OCI-LY7 (cell line): ENCODE data around the gene TMEM86B. TPM values are rescaled to one million over a fixed set of nuclear protein-coding genes. Genes with fewer than 3 reads are reported as not detected.

Experiments used
- BruUV-seq: library from RNA; stranded (reverse); fragments of 400-500 nt; replicated peaks from 2 replicates; lab custom pipeline; 2021; lab: Mats Ljungman, UMichigan
- CTCF ChIA-PET: fragments of 300-600 bp; sonication (Branson Sonifier 250); formaldehyde crosslinking; loops from one replicate; lab custom pipeline; 2022; ENCODE audit warnings: antibody characterized with exemption; ENCODE audit not compliant: unreplicated experiment; lab: Charles Lee
- POLR2A ChIA-PET: fragments of 300-600 bp; sonication (Branson Sonifier 250); formaldehyde crosslinking; loops from one replicate; lab custom pipeline; 2022; ENCODE audit warnings: antibody characterized with exemption; lab: Charles Lee
- DNase-seq: peaks from one replicate; pipeline ENCODE4 v3.0.0-alpha.2; 2015; ENCODE audit warnings: low spot score
- H2AFZ ChIP-seq: fragments of 200-600 bp; sonication (generic), shearing (Covaris generic); 2 replicates; pipeline ENCODE4 v1.6.1; 2014; ENCODE audit warnings: mild to moderate bottlenecking, antibody characterized with exemption, low read length, moderate library complexity
- H3K27ac ChIP-seq: fragments of 200-600 bp; sonication (generic); 2 replicates; pipeline ENCODE4 v1.5.1; 2014; ENCODE audit warnings: mixed run types, low read depth, mild to moderate bottlenecking, moderate library complexity, low read length, inconsistent platforms; ENCODE audit not compliant: poor library complexity, severe bottlenecking
- H3K36me3 ChIP-seq: fragments of 200-600 bp; sonication (generic); 2 replicates; pipeline ENCODE4 v1.6.1; 2014; ENCODE audit warnings: mild to moderate bottlenecking, antibody characterized with exemption, low read length, moderate library complexity, mixed read lengths; ENCODE audit not compliant: insufficient read depth
- H3K4me1 ChIP-seq: fragments of 200-600 bp; sonication (generic); 2 replicates; pipeline ENCODE4 v1.5.1; 2014; ENCODE audit warnings: mild to moderate bottlenecking, low read length; ENCODE audit not compliant: insufficient read depth, poor library complexity, severe bottlenecking
- H3K4me2 ChIP-seq: fragments of 200-600 bp; sonication (generic); 2 replicates; pipeline ENCODE4 v1.6.1; 2014; ENCODE audit warnings: mild to moderate bottlenecking, low read length
- H3K4me3 ChIP-seq: fragments of 200-600 bp; sonication (generic); 2 replicates; pipeline ENCODE4 v1.5.1; 2014; ENCODE audit warnings: mild to moderate bottlenecking, low read depth, low read length; ENCODE audit not compliant: poor library complexity, severe bottlenecking
- H3K79me2 ChIP-seq: fragments of 200-600 bp; sonication (generic); 2 replicates; pipeline ENCODE4 v1.6.1; 2016; ENCODE audit warnings: low read depth, mild to moderate bottlenecking, low read length, moderate library complexity, mixed read lengths; ENCODE audit not compliant: insufficient read depth
- H3K9me2 ChIP-seq: fragments of 200-600 bp; sonication (generic); 2 replicates; pipeline ENCODE4 v1.6.1; 2016; ENCODE audit warnings: mild to moderate bottlenecking, low read length, mixed read lengths; ENCODE audit not compliant: insufficient read depth
- H3K9me3 ChIP-seq: fragments of 200-600 bp; sonication (generic); 2 replicates; pipeline ENCODE4 v1.6.1; 2014; ENCODE audit warnings: mild to moderate bottlenecking, mixed run types, low read length, mixed read lengths
- H4K20me1 ChIP-seq: fragments of 200-600 bp; sonication (generic); 2 replicates; pipeline ENCODE4 v1.6.1; 2014; ENCODE audit warnings: mild to moderate bottlenecking, antibody characterized with exemption, low read length, moderate library complexity, mixed read lengths; ENCODE audit not compliant: insufficient read depth
- CTCF ChIP-seq: fragments of 200-600 bp; sonication (generic); conservative IDR thresholded peaks from 2 replicates; pipeline ENCODE4 v1.5.1; 2014; ENCODE audit warnings: mild to moderate bottlenecking, antibody characterized with exemption, low read length, moderate library complexity, mixed read lengths
- EZH2phosphoT487 ChIP-seq: fragments of 200-600 bp; sonication (generic); IDR thresholded peaks from 2 replicates; pipeline ENCODE4 v1.6.1; 2018; ENCODE audit warnings: low read depth, borderline replicate concordance, mild to moderate bottlenecking, mixed run types, antibody characterized with exemption, low read length, moderate library complexity, mixed read lengths
- intact Hi-C: fragments of 100-400 bp; cut with micrococcal nuclease; formaldehyde crosslinking; loops from one replicate; pipeline ENCODE4 v1.10.0; 2022; ENCODE audit not compliant: unreplicated experiment
- total RNA-seq, 2 experiments: library from RNA; depleted of rRNA in 1 of 2; stranded (reverse); fragments of >200 nt in 1 of 2; shearing (Covaris generic) in 1 of 2; gene quantifications; 2 replicates each; pipeline ENCODE4 v1.2.3, GENCODE V29; 2014 to 2022

TMEM86B gene
- total RNA-seq, 2 experiments from 2014 or later, result 8.1 to 13.8 TPM

DNA sequence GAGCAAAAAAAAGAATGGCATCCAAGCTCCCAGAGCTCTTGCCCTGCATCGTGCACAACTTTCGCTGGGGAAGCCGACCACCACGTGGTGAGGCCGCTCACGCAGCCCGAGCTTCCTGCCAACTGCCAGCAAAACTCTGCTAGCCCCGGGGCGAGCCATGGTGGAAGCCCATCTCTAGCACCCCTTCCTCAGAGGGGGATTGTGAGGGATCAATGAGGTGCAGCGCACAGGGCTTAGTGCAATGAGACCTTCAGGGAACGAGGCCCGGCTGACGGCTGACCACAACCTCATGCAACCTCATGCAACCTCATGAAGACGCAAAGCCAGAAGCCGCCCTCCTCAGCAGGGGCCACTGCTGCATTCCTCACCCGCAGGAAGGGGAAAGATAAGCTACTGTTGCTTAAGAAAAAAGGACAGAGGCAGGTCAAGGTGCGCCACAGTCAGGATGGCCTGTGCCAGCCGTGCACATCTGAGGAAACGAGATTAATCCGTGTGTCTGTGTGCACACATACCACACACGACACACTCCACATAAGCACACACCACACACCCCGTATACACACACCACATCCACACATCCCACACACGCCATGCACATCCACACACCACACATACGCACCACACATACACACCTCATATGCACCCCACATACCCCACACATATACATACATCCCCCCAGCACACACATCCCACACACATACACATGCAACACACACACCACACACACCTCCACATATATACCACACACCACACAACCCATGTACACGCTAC lies 41.8 kb upstream of the TMEM86B start:
- Histone ChIP-seq H3K79me2 (peaks cover 24% of the 10 kb centered on the region; the same call in 1 of the 2 replicates), H3K4me1 (peaks cover 26% of the 10 kb centered on the region), H3K4me2 (no peak overlapping the region), H3K9me2 (no peaks in the 10 kb centered on the region), H2AFZ (no peak overlapping the region), H4K20me1 (no peaks in the 10 kb centered on the region), H3K9me3 (no peaks in the 10 kb centered on the region), H3K27ac (no peak overlapping the region), H3K4me3 (no peak overlapping the region), H3K36me3 (peaks cover 75% of the 10 kb centered on the region)
- TF ChIP-seq EZH2phosphoT487, result no peak
- TF ChIP-seq CTCF, result no peak
- CTCF ChIA-PET, result no interaction called here
- no TSS peak for BruUV-seq
- intact Hi-C loops, result no loop called here
- no peak for DNase-seq
- POLR2A ChIA-PET, result interaction anchor here (0.5 to 0.6 kb wide), 2 partner anchors 12 to 311 kb away, joined by 3 read pairs; partner anchors contain the start of gene ZNF579

DNA sequence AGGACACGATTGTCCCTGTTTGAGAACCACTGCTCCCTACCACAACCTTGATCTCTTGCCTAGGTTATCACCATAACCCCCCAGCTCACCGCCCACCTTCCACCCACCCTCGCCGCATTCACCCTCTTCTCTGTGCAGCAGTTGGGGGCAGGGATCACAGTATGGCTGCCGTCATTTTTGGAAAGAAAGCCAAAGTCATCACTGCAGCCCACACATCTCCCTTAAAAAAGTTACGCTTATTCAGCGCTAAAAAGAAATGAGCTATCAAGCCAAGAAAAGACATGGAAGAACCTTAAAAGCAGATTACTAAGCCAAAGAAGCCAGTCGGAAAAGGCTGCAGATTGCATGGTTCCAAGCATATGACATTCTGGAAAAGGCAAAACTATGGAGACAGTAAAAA lies 40.7 kb upstream of the TMEM86B start:
- intact Hi-C loops, result no loop called here
- H4K20me1 ChIP-seq, result no peaks in the 10 kb centered on the region
- no peak overlapping the region for H2AFZ ChIP-seq
- TF ChIP-seq EZH2phosphoT487, result no peak
- TF ChIP-seq CTCF, result no peak
- no peak overlapping the region for H3K4me3 ChIP-seq
- no peak overlapping the region for H3K4me2 ChIP-seq
- no peak overlapping the region for H3K27ac ChIP-seq
- H3K79me2 ChIP-seq, result peaks cover 16% of the 10 kb centered on the region; the same call in 1 of the 2 replicates
- H3K9me2 ChIP-seq, result no peaks in the 10 kb centered on the region
- peaks cover 15% of the 10 kb centered on the region for H3K4me1 ChIP-seq
- no peak for DNase-seq
- POLR2A ChIA-PET, result interaction anchor here (0.5 to 0.7 kb wide), 3 partner anchors 9 to 17 kb away, joined by 3 read pairs; no protein-coding TSS in a partner anchor
- no peaks in the 10 kb centered on the region for H3K9me3 ChIP-seq
- H3K36me3 ChIP-seq, result peaks cover 85% of the 10 kb centered on the region
- BruUV-seq, result no TSS peak
- CTCF ChIA-PET, result no interaction called here

GRCh38 chr19:55266840-55267239 lies 38.3 kb upstream of the TMEM86B start:
- Histone ChIP-seq H2AFZ (no peak overlapping the region), H3K79me2 (peaks cover 10% of the 10 kb centered on the region; the same call in 1 of the 2 replicates), H4K20me1 (no peaks in the 10 kb centered on the region), H3K4me2 (no peak overlapping the region), H3K9me3 (no peaks in the 10 kb centered on the region), H3K4me1 (peaks cover 4% of the 10 kb centered on the region), H3K27ac (no peak overlapping the region), H3K9me2 (no peaks in the 10 kb centered on the region), H3K4me3 (no peak overlapping the region), H3K36me3 (peaks cover 75% of the 10 kb centered on the region)
- BruUV-seq, result no TSS peak
- POLR2A ChIA-PET, result no interaction called here
- DNase-seq, result no peak
- intact Hi-C loops, result no loop called here
- CTCF ChIA-PET, result no interaction called here
- TF ChIP-seq CTCF (no peak), EZH2phosphoT487 (no peak)
